Immature natural killer cell (primary cell): ENCODE data around the gene GDF2. TPM values are rescaled to one million over a fixed set of nuclear protein-coding genes. Genes with fewer than 3 reads are reported as not detected.

Experiments used
- DNase-seq, 3 donors: peaks; one replicate each; pipeline ENCODE4 v3.0.0; 2022; ENCODE audit warnings: mixed read lengths in 1 of 3
- H3K27ac Mint-ChIP-seq, 6 donors: one replicate each; pipeline ENCODE4 v1.8.0; 2020; ENCODE audit warnings: mixed read lengths in 6 of 6, mild to moderate bottlenecking in 5 of 6, inconsistent platforms in 4 of 6, moderate library complexity in 3 of 6
- H3K27me3 Mint-ChIP-seq, 3 donors: one replicate each; pipeline ENCODE4 v1.8.0; 2020 to 2021; ENCODE audit warnings: low read depth in 3 of 3, mild to moderate bottlenecking in 3 of 3, mixed read lengths in 3 of 3, moderate library complexity in 3 of 3, inconsistent platforms in 1 of 3
- H3K36me3 Mint-ChIP-seq, 3 donors: one replicate each; pipeline ENCODE4 v1.8.0; 2020; ENCODE audit warnings: mixed read lengths in 3 of 3, inconsistent platforms in 2 of 3, mild to moderate bottlenecking in 2 of 3
- H3K4me1 Mint-ChIP-seq, 2 donors: one replicate each; pipeline ENCODE4 v1.8.0; 2020; ENCODE audit warnings: inconsistent platforms in 2 of 2, mild to moderate bottlenecking in 2 of 2, mixed read lengths in 2 of 2, moderate library complexity in 1 of 2
- H3K4me3 Mint-ChIP-seq, 5 donors: one replicate each; pipeline ENCODE4 v1.8.0; 2020; ENCODE audit warnings: mild to moderate bottlenecking in 5 of 5, mixed read lengths in 5 of 5, inconsistent platforms in 3 of 5, moderate library complexity in 3 of 5
- H3K9me3 Mint-ChIP-seq, 6 donors: one replicate each; pipeline ENCODE4 v1.8.0; 2020; ENCODE audit warnings: mild to moderate bottlenecking in 6 of 6, mixed read lengths in 6 of 6, inconsistent platforms in 4 of 6, moderate library complexity in 3 of 6
- polyA plus RNA-seq, 3 donors: library from polyadenylated mRNA; unstranded; fragments of 300-500 nt; fragmentation: Illumina TruSeq; gene quantifications; one replicate each; pipeline ENCODE4 v1.2.3, GENCODE V29; 2021

The GDF2 gene
- polyA plus RNA-seq, 3 donors from 2014 or later = not detected

GRCh38 chr10:47351899-47352815 is 29.9 kb downstream of the GDF2 start:
- no peaks in the 10 kb centered on the region for H3K36me3 Mint-ChIP-seq

GRCh38 chr10:47353351-47353750 is 31.1 kb downstream of the GDF2 start:
- H3K9me3 Mint-ChIP-seq = no peaks in the 10 kb centered on the region
- peaks cover 0 to 2% (median 1%) of the 10 kb centered on the region in 3 donors for H3K27me3 Mint-ChIP-seq
- H3K36me3 Mint-ChIP-seq = no peaks in the 10 kb centered on the region
- no peak overlapping the region for H3K4me3 Mint-ChIP-seq
- H3K4me1 Mint-ChIP-seq = no peaks in the 10 kb centered on the region
- DNase-seq = no peak
- no peak overlapping the region for H3K27ac Mint-ChIP-seq

More at GRCh38 chr10:47351899-47352815, 29.9 kb downstream of the GDF2 start:
- H3K4me1 Mint-ChIP-seq = no peaks in the 10 kb centered on the region
- no peak for DNase-seq
- H3K27me3 Mint-ChIP-seq = peaks cover 0 to 2% (median 1%) of the 10 kb centered on the region in 3 donors
- no peaks in the 10 kb centered on the region for H3K9me3 Mint-ChIP-seq
- H3K4me3 Mint-ChIP-seq = no peak overlapping the region
- H3K27ac Mint-ChIP-seq = no peak overlapping the region

GRCh38 chr10:47354165-47354564 is 31.9 kb downstream of the GDF2 start:
- Mint-ChIP-seq H3K27me3 (peaks cover 0 to 2% (median 1%) of the 10 kb centered on the region in 3 donors), H3K9me3 (no peaks in the 10 kb centered on the region), H3K36me3 (no peaks in the 10 kb centered on the region), H3K27ac (no peak overlapping the region), H3K4me1 (no peaks in the 10 kb centered on the region), H3K4me3 (no peak overlapping the region)
- no peak for DNase-seq

- Mint-ChIP-seq H3K4me3 (no peak overlapping the region), H3K27ac (no peak overlapping the region), H3K4me1 (no peaks in the 10 kb centered on the region), H3K36me3 (no peaks in the 10 kb centered on the region), H3K27me3 (peaks cover 0 to 2% (median 1%) of the 10 kb centered on the region in 3 donors), H3K9me3 (no peaks in the 10 kb centered on the region)
- DNase-seq = no peak
Observed at GRCh38 chr10:47354900-47355299, 32.6 kb downstream of the GDF2 start.

GRCh38 chr10:47356708-47357107 is 34.5 kb downstream of the GDF2 start:
- DNase-seq = no peak
- Mint-ChIP-seq H3K4me3 (no peak overlapping the region), H3K4me1 (no peaks in the 10 kb centered on the region), H3K9me3 (no peaks in the 10 kb centered on the region), H3K36me3 (no peaks in the 10 kb centered on the region), H3K27me3 (peaks cover 0 to 2% (median 0%) of the 10 kb centered on the region in 3 donors), H3K27ac (no peak overlapping the region)

GRCh38 chr10:47357131-47357582 is 34.9 kb downstream of the GDF2 start:
- DNase-seq = no peak
- Mint-ChIP-seq H3K36me3 (no peaks in the 10 kb centered on the region), H3K27ac (no peak overlapping the region), H3K27me3 (peaks cover 0 to 2% (median 0%) of the 10 kb centered on the region in 3 donors), H3K9me3 (no peaks in the 10 kb centered on the region), H3K4me3 (no peak overlapping the region), H3K4me1 (no peaks in the 10 kb centered on the region)

GRCh38 chr10:47357911-47358310 is 35.7 kb downstream of the GDF2 start:
- Mint-ChIP-seq H3K36me3 (no peaks in the 10 kb centered on the region), H3K4me3 (no peak overlapping the region), H3K27me3 (peaks cover 0 to 2% (median 0%) of the 10 kb centered on the region in 3 donors), H3K4me1 (no peaks in the 10 kb centered on the region), H3K27ac (no peak overlapping the region), H3K9me3 (no peaks in the 10 kb centered on the region)
- DNase-seq = no peak

GRCh38 chr10:47358457-47358856 is 36.2 kb downstream of the GDF2 start:
- DNase-seq = no peak
- Mint-ChIP-seq H3K27ac (no peak overlapping the region), H3K4me3 (no peak overlapping the region), H3K4me1 (no peaks in the 10 kb centered on the region), H3K27me3 (peaks cover 0 to 2% (median 2%) of the 10 kb centered on the region in 3 donors), H3K9me3 (no peaks in the 10 kb centered on the region), H3K36me3 (no peaks in the 10 kb centered on the region)

GRCh38 chr10:47359101-47359500 is 36.8 kb downstream of the GDF2 start:
- no peak overlapping the region for H3K4me3 Mint-ChIP-seq
- H3K4me1 Mint-ChIP-seq = no peaks in the 10 kb centered on the region
- no peak for DNase-seq
- no peak overlapping the region for H3K27ac Mint-ChIP-seq
- H3K9me3 Mint-ChIP-seq = no peaks in the 10 kb centered on the region
- H3K27me3 Mint-ChIP-seq = peaks cover 2% of the 10 kb centered on the region in 3 donors
- no peaks in the 10 kb centered on the region for H3K36me3 Mint-ChIP-seq

- DNase-seq = no peak
- Mint-ChIP-seq H3K36me3 (no peaks in the 10 kb centered on the region), H3K4me3 (no peak overlapping the region), H3K4me1 (no peaks in the 10 kb centered on the region), H3K27ac (no peak overlapping the region), H3K27me3 (peaks cover 2% of the 10 kb centered on the region in 3 donors), H3K9me3 (no peaks in the 10 kb centered on the region)
Observed at GRCh38 chr10:47359626-47360418, 37.6 kb downstream of the GDF2 start.

- no peak overlapping the region for H3K27ac Mint-ChIP-seq
- H3K9me3 Mint-ChIP-seq = no peaks in the 10 kb centered on the region
- H3K36me3 Mint-ChIP-seq = no peaks in the 10 kb centered on the region
- no peaks in the 10 kb centered on the region for H3K4me1 Mint-ChIP-seq
- no peak overlapping the region for H3K4me3 Mint-ChIP-seq
- DNase-seq = no peak
- peaks cover 2 to 3% (median 2%) of the 10 kb centered on the region in 3 donors for H3K27me3 Mint-ChIP-seq
Observed at GRCh38 chr10:47360419-47361040, 38.3 kb downstream of the GDF2 start.

- no peaks in the 10 kb centered on the region for H3K9me3 Mint-ChIP-seq
- peaks cover 2% of the 10 kb centered on the region in 3 donors for H3K27me3 Mint-ChIP-seq
- H3K4me3 Mint-ChIP-seq = no peak overlapping the region
- DNase-seq = no peak
- H3K4me1 Mint-ChIP-seq = no peaks in the 10 kb centered on the region
- H3K36me3 Mint-ChIP-seq = no peaks in the 10 kb centered on the region
- H3K27ac Mint-ChIP-seq = no peak overlapping the region
Observed at GRCh38 chr10:47361293-47361692, 39.0 kb downstream of the GDF2 start.

- H3K4me1 Mint-ChIP-seq = no peaks in the 10 kb centered on the region
- H3K27me3 Mint-ChIP-seq = peaks cover 2% of the 10 kb centered on the region in 3 donors
- no peaks in the 10 kb centered on the region for H3K36me3 Mint-ChIP-seq
- no peak overlapping the region for H3K27ac Mint-ChIP-seq
- no peaks in the 10 kb centered on the region for H3K9me3 Mint-ChIP-seq
- DNase-seq = no peak
- no peak overlapping the region for H3K4me3 Mint-ChIP-seq
Observed at GRCh38 chr10:47362199-47362598, 39.9 kb downstream of the GDF2 start.

- Mint-ChIP-seq H3K4me3 (no peak overlapping the region), H3K27ac (no peak overlapping the region), H3K36me3 (no peaks in the 10 kb centered on the region), H3K9me3 (no peaks in the 10 kb centered on the region), H3K4me1 (no peaks in the 10 kb centered on the region), H3K27me3 (peaks cover 2% of the 10 kb centered on the region in 3 donors)
- DNase-seq = no peak
Observed at GRCh38 chr10:47363781-47364180, 41.5 kb downstream of the GDF2 start.
